ENCODE results near the gene SPAG6. TPM values are rescaled to one million over a fixed set of nuclear protein-coding genes. Genes with fewer than 3 reads are reported as not detected.
A peak's percentile ranks its signal among the peaks of the same experiment; 100 is the strongest.

The SPAG6 gene
- total and polyA plus RNA-seq, 9 of the 15 experiments (the other 6 are each of a cell fraction or from before 2014, with no cell fraction given): 3.5 to 23.1 (median 11.8) TPM

DNA sequence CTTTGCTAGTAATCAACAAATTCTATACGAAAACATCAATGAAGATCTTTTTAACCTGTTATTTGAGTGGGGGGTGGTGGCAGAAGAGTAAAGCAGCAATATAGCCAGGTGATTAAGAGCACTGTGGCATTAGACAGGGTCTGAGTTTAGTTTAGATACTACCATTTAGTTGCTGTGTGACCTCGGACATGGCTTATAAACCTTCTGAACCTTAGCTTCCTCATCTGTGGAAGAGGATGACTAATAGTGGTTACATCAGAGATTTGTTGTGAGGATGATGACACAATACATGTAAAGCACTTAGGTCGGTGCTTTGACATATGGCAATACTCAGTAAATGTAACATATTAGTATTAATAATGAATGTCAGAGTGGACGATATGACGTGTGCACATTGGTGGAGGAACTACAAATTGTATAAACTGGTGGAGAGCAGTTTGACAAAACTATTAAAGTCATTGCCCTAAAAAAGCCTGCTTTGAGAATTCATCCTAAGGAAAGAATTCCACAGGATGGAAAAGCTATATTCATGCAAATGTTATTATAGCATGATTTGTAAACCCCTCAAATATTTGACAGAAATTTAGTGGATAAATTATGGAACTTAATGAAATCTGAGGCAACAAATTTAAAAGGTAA lies 24.3 kb downstream of the SPAG6 start (continued):
- no peak for TF ChIP-seq CBX8 (IDR thresholded peaks at IDR 0.05; ENCODE audit: borderline replicate concordance, extremely low read depth, low read depth, low read length, poor library complexity, severe bottlenecking)
- TF ChIP-seq CCNT2 (IDR thresholded peaks at IDR 0.05; ENCODE audit: borderline replicate concordance, extremely low read depth, insufficient read length, low read depth, low read length): no peak
- TF ChIP-seq ZKSCAN8 (CRISPR knock-in tag; IDR thresholded peaks at IDR 0.05): no peak
- TF ChIP-seq, protein P1, sequence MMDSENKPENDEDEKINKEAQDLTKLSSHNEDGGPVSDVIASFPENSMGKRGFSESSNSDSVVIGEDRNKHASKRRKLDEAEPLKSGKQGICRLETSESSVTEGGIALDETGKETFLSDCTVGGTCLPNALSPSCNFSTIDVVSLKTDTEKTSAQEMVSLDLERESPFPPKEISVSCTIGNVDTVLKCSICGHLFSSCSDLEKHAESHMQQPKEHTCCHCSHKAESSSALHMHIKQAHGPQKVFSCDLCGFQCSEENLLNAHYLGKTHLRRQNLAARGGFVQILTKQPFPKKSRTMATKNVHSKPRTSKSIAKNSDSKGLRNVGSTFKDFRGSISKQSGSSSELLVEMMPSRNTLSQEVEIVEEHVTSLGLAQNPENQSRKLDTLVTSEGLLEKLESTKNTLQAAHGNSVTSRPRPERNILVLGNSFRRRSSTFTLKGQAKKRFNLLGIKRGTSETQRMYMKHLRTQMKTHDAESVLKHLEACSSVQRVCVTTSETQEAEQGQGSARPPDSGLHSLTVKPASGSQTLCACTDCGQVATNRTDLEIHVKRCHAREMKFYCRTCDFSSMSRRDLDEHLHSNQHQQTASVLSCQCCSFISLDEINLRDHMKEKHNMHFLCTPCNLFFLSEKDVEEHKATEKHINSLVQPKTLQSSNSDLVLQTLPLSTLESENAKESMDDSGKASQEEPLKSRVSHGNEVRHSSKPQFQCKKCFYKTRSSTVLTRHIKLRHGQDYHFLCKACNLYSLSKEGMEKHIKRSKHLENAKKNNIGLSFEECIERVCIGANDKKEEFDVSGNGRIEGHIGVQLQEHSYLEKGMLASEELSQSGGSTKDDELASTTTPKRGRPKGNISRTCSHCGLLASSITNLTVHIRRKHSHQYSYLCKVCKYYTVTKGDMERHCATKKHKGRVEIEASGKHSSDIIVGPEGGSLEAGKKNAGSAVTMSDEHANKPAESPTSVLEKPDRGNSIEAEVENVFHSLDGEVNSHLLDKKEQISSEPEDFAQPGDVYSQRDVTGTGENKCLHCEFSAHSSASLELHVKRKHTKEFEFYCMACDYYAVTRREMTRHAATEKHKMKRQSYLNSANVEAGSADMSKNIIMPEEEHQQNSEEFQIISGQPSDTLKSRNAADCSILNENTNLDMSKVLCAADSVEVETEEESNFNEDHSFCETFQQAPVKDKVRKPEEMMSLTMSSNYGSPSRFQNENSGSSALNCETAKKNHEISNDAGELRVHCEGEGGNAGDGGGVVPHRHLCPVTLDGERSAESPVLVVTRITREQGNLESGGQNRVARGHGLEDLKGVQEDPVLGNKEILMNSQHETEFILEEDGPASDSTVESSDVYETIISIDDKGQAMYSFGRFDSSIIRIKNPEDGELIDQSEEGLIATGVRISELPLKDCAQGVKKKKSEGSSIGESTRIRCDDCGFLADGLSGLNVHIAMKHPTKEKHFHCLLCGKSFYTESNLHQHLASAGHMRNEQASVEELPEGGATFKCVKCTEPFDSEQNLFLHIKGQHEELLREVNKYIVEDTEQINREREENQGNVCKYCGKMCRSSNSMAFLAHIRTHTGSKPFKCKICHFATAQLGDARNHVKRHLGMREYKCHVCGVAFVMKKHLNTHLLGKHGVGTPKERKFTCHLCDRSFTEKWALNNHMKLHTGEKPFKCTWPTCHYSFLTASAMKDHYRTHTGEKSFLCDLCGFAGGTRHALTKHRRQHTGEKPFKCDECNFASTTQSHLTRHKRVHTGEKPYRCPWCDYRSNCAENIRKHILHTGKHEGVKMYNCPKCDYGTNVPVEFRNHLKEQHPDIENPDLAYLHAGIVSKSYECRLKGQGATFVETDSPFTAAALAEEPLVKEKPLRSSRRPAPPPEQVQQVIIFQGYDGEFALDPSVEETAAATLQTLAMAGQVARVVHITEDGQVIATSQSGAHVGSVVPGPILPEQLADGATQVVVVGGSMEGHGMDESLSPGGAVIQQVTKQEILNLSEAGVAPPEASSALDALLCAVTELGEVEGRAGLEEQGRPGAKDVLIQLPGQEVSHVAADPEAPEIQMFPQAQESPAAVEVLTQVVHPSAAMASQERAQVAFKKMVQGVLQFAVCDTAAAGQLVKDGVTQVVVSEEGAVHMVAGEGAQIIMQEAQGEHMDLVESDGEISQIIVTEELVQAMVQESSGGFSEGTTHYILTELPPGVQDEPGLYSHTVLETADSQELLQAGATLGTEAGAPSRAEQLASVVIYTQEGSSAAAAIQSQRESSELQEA (IDR thresholded peaks at IDR 0.05; ENCODE audit: low read depth): no peak
- no peak for TF ChIP-seq KDM5B (IDR thresholded peaks at IDR 0.05; ENCODE audit: insufficient replicate concordance, low read depth, low read length)
- peak; percentile 88 for TF ChIP-seq CEBPG (CRISPR knock-in tag; IDR thresholded peaks at IDR 0.05)
- TF ChIP-seq CEBPG (tag; conservative IDR thresholded peaks at IDR 0.05 in 1 of 2, IDR thresholded peaks at IDR 0.05 in 1 of 2): peak; percentile 86 to 97
- TF ChIP-seq, protein P2, sequence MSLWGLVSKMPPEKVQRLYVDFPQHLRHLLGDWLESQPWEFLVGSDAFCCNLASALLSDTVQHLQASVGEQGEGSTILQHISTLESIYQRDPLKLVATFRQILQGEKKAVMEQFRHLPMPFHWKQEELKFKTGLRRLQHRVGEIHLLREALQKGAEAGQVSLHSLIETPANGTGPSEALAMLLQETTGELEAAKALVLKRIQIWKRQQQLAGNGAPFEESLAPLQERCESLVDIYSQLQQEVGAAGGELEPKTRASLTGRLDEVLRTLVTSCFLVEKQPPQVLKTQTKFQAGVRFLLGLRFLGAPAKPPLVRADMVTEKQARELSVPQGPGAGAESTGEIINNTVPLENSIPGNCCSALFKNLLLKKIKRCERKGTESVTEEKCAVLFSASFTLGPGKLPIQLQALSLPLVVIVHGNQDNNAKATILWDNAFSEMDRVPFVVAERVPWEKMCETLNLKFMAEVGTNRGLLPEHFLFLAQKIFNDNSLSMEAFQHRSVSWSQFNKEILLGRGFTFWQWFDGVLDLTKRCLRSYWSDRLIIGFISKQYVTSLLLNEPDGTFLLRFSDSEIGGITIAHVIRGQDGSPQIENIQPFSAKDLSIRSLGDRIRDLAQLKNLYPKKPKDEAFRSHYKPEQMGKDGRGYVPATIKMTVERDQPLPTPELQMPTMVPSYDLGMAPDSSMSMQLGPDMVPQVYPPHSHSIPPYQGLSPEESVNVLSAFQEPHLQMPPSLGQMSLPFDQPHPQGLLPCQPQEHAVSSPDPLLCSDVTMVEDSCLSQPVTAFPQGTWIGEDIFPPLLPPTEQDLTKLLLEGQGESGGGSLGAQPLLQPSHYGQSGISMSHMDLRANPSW (CRISPR knock-in tag; IDR thresholded peaks at IDR 0.05): no peak
- TF ChIP-seq RBM25 (IDR thresholded peaks at IDR 0.05; ENCODE audit: low read depth, low read length, severe bottlenecking): peak; percentile 95
- no peak for TF ChIP-seq NR1H2 (CRISPR knock-in tag; IDR thresholded peaks at IDR 0.05)
- TF ChIP-seq TCF15 (CRISPR knock-in tag; IDR thresholded peaks at IDR 0.05): no peak
